ENCODE results near the gene ZBTB20. TPM values are rescaled to one million over a fixed set of nuclear protein-coding genes. Genes with fewer than 3 reads are reported as not detected.

The ZBTB20 gene
- total and polyA plus RNA-seq, 4 donors, result 0.74 to 77.1 (median 27.9) TPM

DNA sequence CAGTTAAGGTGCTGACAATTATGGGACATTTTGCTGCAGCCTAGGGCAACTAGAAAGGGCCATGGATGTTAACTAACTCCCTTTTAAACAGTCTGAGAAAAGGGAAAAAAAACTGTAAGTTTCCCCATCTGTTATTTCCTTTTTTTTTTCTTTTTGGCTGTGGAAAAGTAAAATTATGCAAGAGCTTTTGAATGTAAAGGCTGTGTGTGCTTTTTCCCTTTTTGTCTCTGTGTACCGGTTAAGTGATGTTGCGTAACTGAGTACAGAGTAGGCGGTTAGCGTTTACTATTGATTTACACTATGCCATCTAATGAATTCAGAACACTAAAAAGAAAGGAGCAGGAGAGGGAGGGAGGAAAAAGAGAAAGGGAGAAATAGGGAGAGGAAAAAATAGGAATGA lies 449.7 kb downstream of the ZBTB20 start:
- H3K4me3 ChIP-seq, result no peak overlapping the region
- H3K27ac ChIP-seq (ENCODE audit: low read depth in 1 of 2, low read length in 1 of 2), result no peak overlapping the region
- DNase-seq, result peak in 2 of 3 donors; percentile 19 to 37
- TF ChIP-seq, protein P1, sequence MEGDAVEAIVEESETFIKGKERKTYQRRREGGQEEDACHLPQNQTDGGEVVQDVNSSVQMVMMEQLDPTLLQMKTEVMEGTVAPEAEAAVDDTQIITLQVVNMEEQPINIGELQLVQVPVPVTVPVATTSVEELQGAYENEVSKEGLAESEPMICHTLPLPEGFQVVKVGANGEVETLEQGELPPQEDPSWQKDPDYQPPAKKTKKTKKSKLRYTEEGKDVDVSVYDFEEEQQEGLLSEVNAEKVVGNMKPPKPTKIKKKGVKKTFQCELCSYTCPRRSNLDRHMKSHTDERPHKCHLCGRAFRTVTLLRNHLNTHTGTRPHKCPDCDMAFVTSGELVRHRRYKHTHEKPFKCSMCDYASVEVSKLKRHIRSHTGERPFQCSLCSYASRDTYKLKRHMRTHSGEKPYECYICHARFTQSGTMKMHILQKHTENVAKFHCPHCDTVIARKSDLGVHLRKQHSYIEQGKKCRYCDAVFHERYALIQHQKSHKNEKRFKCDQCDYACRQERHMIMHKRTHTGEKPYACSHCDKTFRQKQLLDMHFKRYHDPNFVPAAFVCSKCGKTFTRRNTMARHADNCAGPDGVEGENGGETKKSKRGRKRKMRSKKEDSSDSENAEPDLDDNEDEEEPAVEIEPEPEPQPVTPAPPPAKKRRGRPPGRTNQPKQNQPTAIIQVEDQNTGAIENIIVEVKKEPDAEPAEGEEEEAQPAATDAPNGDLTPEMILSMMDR (IDR thresholded peaks at IDR 0.05; ENCODE audit: control extremely low read depth, extremely low read depth), result no peak
- no peaks in the 10 kb centered on the region for H3K36me3 ChIP-seq (ENCODE audit: control insufficient read depth in 4 of 4, insufficient read depth in 4 of 4, low read length in 4 of 4)
- H3K4me1 ChIP-seq (ENCODE audit: control insufficient read depth in 5 of 5, insufficient read depth in 5 of 5, low read length in 5 of 5), result peaks cover 0 to 5% (median 0%) of the 10 kb centered on the region in 5 donors
- H3K27me3 ChIP-seq (ENCODE audit: control insufficient read depth in 3 of 3, insufficient read depth in 3 of 3, low read length in 2 of 3), result no peaks in the 10 kb centered on the region
- no peak overlapping the region for H3K9ac ChIP-seq (ENCODE audit: insufficient read depth in 1 of 2, low read length in 2 of 2)
- H3K9me3 ChIP-seq (ENCODE audit: control insufficient read depth in 4 of 4, insufficient read depth in 3 of 4, low read length in 3 of 4), result no peaks in the 10 kb centered on the region
- ATAC-seq (ENCODE audit: insufficient read depth, low FRiP score), result no peak
- whole genome bisulfite sequencing, 2 donors, result 19 to 44% methylated on average over 4 of the region's 4 CpGs

DNA sequence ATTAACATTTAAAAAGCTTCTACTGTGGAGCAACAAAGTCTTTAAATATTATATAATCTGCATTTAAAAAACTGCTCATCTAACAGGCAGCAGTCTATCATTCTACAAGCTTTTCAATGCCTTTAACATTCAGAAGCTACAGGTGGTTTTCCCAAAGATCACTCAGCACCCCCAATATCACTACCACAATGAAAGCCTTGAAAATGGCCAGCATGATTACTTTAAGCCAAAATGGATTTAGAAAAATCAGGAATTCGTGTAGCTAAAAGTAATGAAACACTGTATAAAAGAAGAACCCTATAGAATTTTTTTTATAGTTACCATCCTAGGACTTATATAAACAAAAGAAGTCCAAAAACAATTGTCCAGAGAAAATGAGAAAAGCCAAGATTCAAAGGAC lies 452.8 kb downstream of the ZBTB20 start:
- no peak for ATAC-seq (ENCODE audit: insufficient read depth, low FRiP score)
- no peaks in the 10 kb centered on the region for H3K36me3 ChIP-seq (ENCODE audit: control insufficient read depth in 4 of 4, insufficient read depth in 4 of 4, low read length in 4 of 4)
- no peak overlapping the region for H3K27ac ChIP-seq (ENCODE audit: low read depth in 1 of 2, low read length in 1 of 2)
- H3K9ac ChIP-seq (ENCODE audit: insufficient read depth in 1 of 2, low read length in 2 of 2), result no peak overlapping the region
- no peak overlapping the region for H3K4me3 ChIP-seq
- H3K4me1 ChIP-seq (ENCODE audit: control insufficient read depth in 5 of 5, insufficient read depth in 5 of 5, low read length in 5 of 5), result peaks cover 0 to 1% (median 0%) of the 10 kb centered on the region in 5 donors
- TF ChIP-seq, protein P1 (IDR thresholded peaks at IDR 0.05; ENCODE audit: control extremely low read depth, extremely low read depth), result no peak
- WGBS, 2 donors, result 96 to 98% methylated on average over 1 of the region's 1 CpG
- no peak for DNase-seq
- no peaks in the 10 kb centered on the region for H3K27me3 ChIP-seq (ENCODE audit: control insufficient read depth in 3 of 3, insufficient read depth in 3 of 3, low read length in 2 of 3)
- H3K9me3 ChIP-seq (ENCODE audit: control insufficient read depth in 4 of 4, insufficient read depth in 3 of 4, low read length in 3 of 4), result no peaks in the 10 kb centered on the region

DNA sequence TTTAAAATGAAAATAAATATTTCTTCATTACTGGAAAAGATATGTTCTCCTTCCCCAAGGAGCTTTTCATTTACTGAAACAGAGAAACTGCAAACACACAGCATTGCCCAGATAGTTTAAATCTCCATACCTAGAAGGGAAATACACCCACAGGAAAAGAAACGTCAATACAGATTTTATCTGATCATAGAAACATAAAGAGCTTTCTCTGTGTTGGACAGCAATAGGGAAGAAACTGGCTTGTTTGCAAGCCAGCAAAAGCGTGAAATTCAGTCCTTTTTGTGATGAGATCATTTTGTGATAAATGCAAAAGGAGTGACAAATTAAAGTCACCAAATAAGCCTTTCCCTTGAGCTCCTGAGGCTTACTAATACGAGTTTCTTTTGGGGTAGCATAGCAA lies 455.2 kb downstream of the ZBTB20 start:
- Histone ChIP-seq H3K27ac (ENCODE audit: low read depth in 1 of 2, low read length in 1 of 2) (no peak overlapping the region), H3K9me3 (ENCODE audit: control insufficient read depth in 4 of 4, insufficient read depth in 3 of 4, low read length in 3 of 4) (no peaks in the 10 kb centered on the region), H3K9ac (ENCODE audit: insufficient read depth in 1 of 2, low read length in 2 of 2) (no peak overlapping the region), H3K27me3 (ENCODE audit: control insufficient read depth in 3 of 3, insufficient read depth in 3 of 3, low read length in 2 of 3) (no peaks in the 10 kb centered on the region), H3K4me3 (no peak overlapping the region), H3K4me1 (ENCODE audit: control insufficient read depth in 5 of 5, insufficient read depth in 5 of 5, low read length in 5 of 5) (peaks cover 0 to 1% (median 0%) of the 10 kb centered on the region in 5 donors), H3K36me3 (ENCODE audit: control insufficient read depth in 4 of 4, insufficient read depth in 4 of 4, low read length in 4 of 4) (no peaks in the 10 kb centered on the region)
- no peak for DNase-seq
- TF ChIP-seq, protein P1 (IDR thresholded peaks at IDR 0.05; ENCODE audit: control extremely low read depth, extremely low read depth), result no peak
- 57 to 60% methylated on average over 3 of the region's 3 CpGs for WGBS, 2 donors
- no peak for ATAC-seq (ENCODE audit: insufficient read depth, low FRiP score)

DNA sequence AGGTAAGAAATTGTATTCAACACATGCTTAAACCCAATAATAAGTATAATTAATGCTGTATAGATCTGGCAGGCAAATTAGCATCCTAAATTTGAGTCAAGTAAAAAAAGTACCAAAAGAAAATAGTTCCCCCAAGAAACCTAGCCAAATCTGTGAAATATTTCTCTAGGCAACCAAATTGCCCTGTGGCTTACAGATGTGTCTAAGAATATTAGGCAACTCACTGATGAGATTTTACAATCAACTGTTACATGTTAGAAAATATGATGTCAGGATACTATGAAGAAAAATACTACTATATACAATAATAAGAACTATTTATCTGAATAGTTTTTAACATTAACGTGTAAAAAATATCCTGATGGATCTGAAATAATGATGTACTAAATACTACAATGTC lies 456.2 kb downstream of the ZBTB20 start:
- 91 to 96% methylated on average over 1 of the region's 1 CpG for WGBS, 2 donors
- TF ChIP-seq, protein P1 (IDR thresholded peaks at IDR 0.05; ENCODE audit: control extremely low read depth, extremely low read depth), result no peak

More for the DNA sequence above, 456.2 kb downstream of the ZBTB20 start:
- Histone ChIP-seq H3K9ac (ENCODE audit: insufficient read depth in 1 of 2, low read length in 2 of 2) (no peak overlapping the region), H3K9me3 (ENCODE audit: control insufficient read depth in 4 of 4, insufficient read depth in 3 of 4, low read length in 3 of 4) (no peaks in the 10 kb centered on the region), H3K27me3 (ENCODE audit: control insufficient read depth in 3 of 3, insufficient read depth in 3 of 3, low read length in 2 of 3) (no peaks in the 10 kb centered on the region), H3K27ac (ENCODE audit: low read depth in 1 of 2, low read length in 1 of 2) (no peak overlapping the region), H3K36me3 (ENCODE audit: control insufficient read depth in 4 of 4, insufficient read depth in 4 of 4, low read length in 4 of 4) (no peaks in the 10 kb centered on the region), H3K4me3 (no peak overlapping the region), H3K4me1 (ENCODE audit: control insufficient read depth in 5 of 5, insufficient read depth in 5 of 5, low read length in 5 of 5) (peaks cover 0 to 8% (median 0%) of the 10 kb centered on the region in 5 donors)
- no peak for DNase-seq
- no peak for ATAC-seq (ENCODE audit: insufficient read depth, low FRiP score)
